HG03025 (cell line): Measurements from ENCODE around the gene SLC4A2.

Source experiments
- ATAC-seq: cut with Tn5 transposase; IDR thresholded peaks from one replicate; pipeline ENCODE4 v1.9.1; 2021; ENCODE audit warnings: mild to moderate bottlenecking, moderate library complexity; ENCODE audit not compliant: unreplicated experiment, low FRiP score

Gene SLC4A2

DNA sequence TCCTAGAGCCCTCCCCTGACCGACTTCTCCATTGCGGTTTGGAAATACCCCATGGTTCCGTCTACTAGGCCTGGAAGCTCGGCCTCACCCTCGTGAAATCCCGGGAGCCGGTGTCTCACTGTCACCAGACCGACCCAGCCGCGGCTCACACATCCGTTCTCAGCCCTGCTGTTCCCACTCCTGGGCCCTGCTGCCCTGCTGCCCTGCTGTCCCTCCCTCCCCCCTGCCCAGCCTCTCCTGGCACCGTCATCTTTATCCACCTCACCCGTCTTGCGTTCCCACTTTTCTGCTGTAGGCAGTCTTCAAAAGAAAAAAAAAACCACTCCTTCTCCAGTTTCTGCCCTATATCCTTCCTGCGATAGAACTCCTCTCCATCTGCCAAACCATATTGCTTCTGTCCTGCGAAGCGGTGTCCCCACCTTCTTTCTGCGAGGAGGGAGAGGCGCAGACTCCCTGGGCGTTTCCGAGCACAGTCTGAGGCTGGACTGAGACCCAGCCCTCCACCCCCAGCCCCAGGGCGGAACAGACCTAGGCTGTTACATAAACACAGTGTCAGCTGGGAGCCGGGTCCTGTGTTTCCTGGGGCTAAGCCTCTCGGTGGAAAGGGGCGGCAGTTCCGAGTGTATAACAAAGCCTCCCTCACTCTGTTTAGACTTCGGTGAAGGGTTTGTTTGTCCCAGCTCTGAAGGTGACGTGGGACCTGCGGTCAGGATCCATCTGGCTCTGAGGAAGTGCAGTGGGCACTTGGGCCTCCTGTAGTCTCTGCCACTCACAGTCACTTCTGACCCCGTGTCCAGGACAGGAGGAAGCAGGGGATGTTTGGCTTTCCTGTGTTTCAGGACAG lies 29.7 kb downstream of the SLC4A2 start:
- ATAC-seq: no peak

GRCh38 chr7:151089893-151090730 lies 30.7 kb downstream of the SLC4A2 start:
- ATAC-seq: no peak

DNA sequence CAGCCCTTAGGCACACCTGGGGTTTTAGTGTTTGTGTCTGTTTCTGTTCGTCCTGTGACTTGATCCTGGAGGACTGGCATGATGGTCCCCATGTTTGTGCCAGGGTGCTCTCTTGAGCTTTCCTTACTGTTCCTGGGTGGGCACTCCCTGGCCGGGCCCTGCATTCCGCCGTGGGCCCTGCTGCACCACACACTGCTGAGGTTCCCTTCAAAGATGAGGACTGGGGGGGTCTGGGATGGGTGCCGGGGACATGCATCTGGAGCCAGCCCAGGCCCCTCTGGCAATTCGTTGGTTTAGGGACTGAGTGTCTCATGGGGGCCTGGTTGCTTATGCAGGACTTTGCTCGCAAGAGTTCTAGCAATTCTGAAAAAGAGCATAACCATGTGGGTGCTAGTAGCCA lies 31.6 kb downstream of the SLC4A2 start:
- ATAC-seq: no peak

- ATAC-seq: no peak
Measured at GRCh38 chr7:151091431-151091830, 32.0 kb downstream of the SLC4A2 start.

DNA sequence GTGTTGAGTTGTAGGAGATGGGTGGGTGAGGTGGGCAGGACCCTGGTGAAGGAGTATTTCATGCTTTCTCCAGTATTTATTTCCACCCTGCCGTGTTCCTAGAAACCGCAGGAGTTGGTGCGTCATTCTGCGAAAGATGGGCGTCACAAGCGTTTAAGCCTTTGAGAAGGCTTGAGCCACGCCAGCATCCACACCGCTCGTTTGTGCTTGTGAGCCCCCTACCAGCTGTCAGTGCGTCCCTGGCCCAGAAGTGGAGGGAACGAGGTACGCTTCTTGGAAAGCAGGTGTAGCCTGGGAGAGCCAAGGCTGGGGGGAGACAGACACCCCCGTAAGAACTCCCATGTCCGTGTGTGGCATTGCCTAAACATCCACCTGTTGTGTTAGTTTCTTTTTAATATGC lies 32.6 kb downstream of the SLC4A2 start:
- no peak for ATAC-seq

DNA sequence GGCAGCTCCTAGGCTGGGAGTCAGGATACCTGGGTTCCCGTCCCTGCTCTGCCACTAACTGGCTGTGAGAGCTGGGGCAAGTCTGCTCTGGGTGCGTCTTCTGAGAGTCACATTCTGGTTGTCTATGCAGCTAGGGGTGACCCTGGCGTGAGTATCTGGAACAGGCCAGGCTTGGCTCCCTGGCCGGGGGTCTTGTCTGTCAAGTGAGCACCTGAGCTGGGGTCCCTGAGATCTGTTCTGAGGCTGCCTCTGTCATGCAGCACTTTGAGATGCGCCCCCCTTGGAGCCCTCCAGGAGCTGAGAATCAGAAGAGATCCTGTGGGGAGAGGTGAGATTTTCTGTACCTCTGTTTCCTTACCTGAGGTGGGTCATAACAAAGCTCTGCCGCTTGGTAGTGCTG lies 34.4 kb downstream of the SLC4A2 start:
- ATAC-seq: no peak

DNA sequence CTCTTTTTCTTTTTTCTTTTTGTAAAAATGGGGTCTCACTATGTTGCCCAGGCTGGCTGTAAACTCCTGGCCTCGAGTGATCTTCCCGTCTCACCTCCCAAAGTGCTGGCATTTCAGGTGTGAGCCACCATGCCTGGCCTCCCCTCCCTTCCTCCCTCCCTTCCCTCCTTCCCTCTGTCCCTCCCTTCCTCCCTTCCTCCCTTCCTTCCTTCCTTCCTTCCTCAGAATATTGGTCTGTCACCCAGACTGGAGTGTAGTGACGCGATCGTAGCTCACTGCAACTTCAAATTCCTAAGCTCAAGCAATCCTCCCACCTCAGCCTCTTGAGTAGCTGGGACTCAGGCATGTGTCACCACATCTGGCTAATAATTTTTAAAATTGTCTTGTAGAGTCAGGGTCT lies 35.3 kb downstream of the SLC4A2 start:
- no peak for ATAC-seq

- no peak for ATAC-seq
Measured at GRCh38 chr7:151095123-151095797, 35.9 kb downstream of the SLC4A2 start.

GRCh38 chr7:151095828-151096475 lies 36.6 kb downstream of the SLC4A2 start:
- no peak for ATAC-seq

GRCh38 chr7:151099486-151100211 lies 40.3 kb downstream of the SLC4A2 start:
- no peak for ATAC-seq

DNA sequence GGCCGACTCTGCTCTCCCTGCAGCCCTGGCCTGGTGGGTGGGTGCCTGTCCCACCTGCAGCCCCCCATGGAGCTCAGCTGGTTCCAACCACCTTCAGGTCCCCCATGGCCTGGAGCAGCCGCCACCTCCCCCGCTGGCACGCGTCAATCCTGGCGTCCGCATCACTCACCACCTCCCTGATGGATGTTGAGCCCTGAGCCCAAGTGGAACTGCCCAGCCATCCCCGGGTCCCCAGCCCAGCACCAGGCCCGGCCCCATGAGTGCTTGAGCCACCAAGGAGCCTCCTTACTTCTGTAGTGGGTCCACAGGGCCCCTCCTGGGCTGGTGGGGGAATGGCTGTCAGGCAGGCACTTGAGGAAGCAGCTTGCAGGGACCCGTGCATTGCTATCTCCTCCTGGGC lies 41.5 kb downstream of the SLC4A2 start:
- no peak for ATAC-seq

GRCh38 chr7:151101621-151102396 lies 42.4 kb downstream of the SLC4A2 start:
- no peak for ATAC-seq

- ATAC-seq: no peak
Measured at GRCh38 chr7:151102991-151103390, 43.6 kb downstream of the SLC4A2 start.

DNA sequence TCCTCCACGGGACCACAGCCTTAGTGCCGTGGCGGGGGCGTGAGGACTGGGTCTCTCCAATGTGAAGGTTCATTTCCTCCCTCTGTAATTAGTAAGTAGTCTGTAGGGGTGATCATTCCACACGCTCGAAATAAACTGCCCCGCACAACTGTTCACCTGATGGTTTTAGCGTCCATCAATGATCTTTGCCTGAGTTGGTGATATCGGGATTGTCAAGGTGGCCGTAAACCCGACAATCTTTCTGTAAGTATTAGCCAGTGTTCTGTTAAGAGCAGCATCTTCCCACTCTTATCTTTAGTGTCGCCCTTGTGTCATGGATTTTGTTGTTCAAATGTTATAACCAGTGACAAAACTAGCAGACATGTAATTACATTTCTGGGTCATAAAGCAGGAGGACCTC lies 44.6 kb downstream of the SLC4A2 start:
- ATAC-seq: no peak

DNA sequence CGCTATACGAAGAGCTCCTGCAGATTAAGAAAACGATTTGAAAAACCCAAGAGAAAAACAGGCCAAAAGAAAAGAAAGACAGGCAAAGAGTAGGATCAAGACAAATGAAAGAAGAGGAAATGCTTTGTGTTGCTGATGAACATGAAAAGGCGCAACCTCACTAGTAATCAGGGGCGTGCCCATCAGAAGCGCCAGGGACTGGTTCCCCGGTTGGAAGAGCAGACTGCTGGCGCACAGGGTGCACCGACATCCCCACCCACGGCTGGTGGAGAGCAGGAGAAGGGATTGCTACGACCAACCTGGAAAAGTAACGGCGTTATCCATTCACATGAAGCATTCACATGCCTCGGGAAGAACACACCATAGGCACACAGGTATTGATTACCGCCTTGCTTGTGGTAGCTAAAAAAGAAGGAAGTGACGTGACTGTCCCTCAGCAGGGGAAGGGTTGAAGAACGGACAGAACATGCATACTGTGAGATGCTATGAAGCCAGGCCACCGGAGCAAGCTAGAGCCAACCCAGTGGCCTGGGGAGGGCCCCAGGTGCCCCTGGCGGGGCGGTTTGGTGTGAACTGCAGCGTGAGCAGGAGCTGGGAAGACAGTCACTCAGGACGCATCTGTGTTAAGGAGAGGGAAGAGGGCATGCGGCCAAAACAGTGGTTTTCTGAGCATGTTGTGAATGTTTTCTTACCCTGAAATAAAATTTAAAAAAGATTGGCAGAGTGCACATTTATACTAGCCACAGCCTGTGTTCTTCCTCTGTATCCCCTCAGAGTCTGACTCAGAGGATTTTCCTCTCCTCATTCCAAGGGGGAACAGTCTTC lies 45.2 kb downstream of the SLC4A2 start:
- no peak for ATAC-seq

GRCh38 chr7:151107882-151108281 lies 48.5 kb downstream of the SLC4A2 start:
- ATAC-seq: no peak

- no peak for ATAC-seq
Measured at GRCh38 chr7:151109094-151110048, 50.0 kb downstream of the SLC4A2 start.
